ENCODE results near the gene PAQR7. TPM values are rescaled to one million over a fixed set of nuclear protein-coding genes. Genes with fewer than 3 reads are reported as not detected.
A peak's percentile ranks its signal among the peaks of the same experiment; 100 is the strongest.

Gene PAQR7
- total and polyA plus RNA-seq, 2 experiments from 2014 or later: 4.0 to 5.2 TPM

DNA sequence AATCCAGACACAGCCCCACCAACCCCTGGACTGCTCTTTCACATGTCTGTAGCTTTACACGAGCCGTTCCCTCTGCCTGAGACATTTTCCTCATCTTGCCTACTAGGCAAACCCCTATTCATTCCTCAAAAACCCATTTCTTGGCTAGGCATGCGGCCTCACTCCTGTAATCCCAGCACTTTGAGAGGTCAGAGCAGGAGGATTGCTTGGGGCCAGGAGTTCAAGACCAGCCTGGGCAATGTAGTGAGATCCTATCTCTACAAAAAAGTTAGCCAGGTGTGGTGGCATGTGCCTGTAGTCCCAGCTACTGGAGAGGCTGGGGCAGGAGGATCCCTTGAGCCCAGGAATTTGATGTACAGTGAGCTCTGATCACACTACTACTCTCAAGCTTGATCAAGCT, 11.1 kb downstream of the PAQR7 start (continued):
- TF ChIP-seq, protein P1, sequence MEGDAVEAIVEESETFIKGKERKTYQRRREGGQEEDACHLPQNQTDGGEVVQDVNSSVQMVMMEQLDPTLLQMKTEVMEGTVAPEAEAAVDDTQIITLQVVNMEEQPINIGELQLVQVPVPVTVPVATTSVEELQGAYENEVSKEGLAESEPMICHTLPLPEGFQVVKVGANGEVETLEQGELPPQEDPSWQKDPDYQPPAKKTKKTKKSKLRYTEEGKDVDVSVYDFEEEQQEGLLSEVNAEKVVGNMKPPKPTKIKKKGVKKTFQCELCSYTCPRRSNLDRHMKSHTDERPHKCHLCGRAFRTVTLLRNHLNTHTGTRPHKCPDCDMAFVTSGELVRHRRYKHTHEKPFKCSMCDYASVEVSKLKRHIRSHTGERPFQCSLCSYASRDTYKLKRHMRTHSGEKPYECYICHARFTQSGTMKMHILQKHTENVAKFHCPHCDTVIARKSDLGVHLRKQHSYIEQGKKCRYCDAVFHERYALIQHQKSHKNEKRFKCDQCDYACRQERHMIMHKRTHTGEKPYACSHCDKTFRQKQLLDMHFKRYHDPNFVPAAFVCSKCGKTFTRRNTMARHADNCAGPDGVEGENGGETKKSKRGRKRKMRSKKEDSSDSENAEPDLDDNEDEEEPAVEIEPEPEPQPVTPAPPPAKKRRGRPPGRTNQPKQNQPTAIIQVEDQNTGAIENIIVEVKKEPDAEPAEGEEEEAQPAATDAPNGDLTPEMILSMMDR (conservative IDR thresholded peaks at IDR 0.05; ENCODE audit: low read depth in 2 of 2): no peak

DNA sequence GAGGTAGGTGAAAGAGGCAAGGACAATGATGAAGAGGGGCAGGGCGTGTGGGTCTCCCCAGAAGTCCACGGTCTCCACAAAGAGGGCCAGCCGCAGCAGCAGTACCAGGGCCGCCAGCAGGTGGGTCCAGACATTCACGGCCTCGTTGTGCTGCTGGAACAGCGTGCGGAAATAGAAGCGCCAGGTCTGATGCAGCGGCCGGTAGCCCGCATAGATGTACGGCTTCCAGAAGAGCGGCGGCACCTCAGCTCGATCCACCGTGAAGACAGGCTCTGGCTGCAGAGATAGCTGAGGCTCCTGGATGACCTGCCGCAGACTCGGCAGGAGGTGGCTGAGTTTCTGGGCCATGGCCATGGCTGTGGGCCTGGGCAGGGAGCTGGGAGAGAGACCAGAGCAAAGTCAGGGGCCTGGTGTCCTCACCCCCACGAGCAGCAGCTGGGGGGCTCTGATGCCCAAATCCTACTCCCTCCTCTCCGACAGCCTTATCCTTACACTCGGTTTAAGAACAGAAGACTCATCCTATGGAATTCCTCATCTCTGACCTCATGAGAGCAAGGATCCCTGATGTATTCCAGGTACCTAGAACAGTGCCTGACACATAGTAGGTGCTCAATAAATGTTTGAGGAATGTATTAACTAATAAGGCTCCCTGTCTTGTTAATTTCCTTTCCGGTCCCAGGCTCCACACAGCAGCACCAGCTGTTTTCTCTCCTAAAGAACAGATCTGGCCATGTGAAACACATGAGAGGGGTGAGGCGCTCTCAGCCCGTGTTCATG, 11.8 kb downstream of the PAQR7 start:
- H3K27ac ChIP-seq (ENCODE audit: low read depth): no peak overlapping the region
- ATAC-seq: no peak
- Mint-ChIP-seq H3K4me1 (peaks cover 20% of the 10 kb centered on the region), H3K36me3 (ENCODE audit: low read depth) (peaks cover 2% of the 10 kb centered on the region; the same call in 1 of the 3 replicates), H3K9me3 (peaks cover 3% of the 10 kb centered on the region; the same call in 2 of the 3 replicates), H3K27ac (no peak overlapping the region), H3K4me3 (no peak overlapping the region; the same call in 2 of the 3 replicates), H3K27me3 (ENCODE audit: insufficient read depth, low read depth, poor library complexity) (peaks cover 9% of the 10 kb centered on the region)
- H3F3A ChIP-seq (replicated peaks; ENCODE audit: low read depth): 0 out of 2 replicates have a peak, but pooled peaks cover 3% of the 10 kb centered on the region
- H3K36me3 ChIP-seq (ENCODE audit: insufficient read depth): no peaks in the 10 kb centered on the region
- H2AFZ ChIP-seq: no peak overlapping the region
- H4K20me1 ChIP-seq (replicated peaks; ENCODE audit: insufficient read depth): no peaks in the 10 kb centered on the region
- no peak overlapping the region for H3K4me2 ChIP-seq
- peaks cover 5% of the 10 kb centered on the region for H3K79me2 ChIP-seq (replicated peaks; ENCODE audit: insufficient read depth)
- peaks cover 20% of the 10 kb centered on the region for H3K4me1 ChIP-seq (ENCODE audit: insufficient read depth)
- H3K27me3 ChIP-seq (ENCODE audit: insufficient read depth): no peaks in the 10 kb centered on the region
- H3K4me3 ChIP-seq: no peak overlapping the region
- DNase-seq (ENCODE audit: low spot score): peak; percentile 36
- no peaks in the 10 kb centered on the region for H3K9me2 ChIP-seq (ENCODE audit: insufficient read depth)
- TF ChIP-seq, protein P2, sequence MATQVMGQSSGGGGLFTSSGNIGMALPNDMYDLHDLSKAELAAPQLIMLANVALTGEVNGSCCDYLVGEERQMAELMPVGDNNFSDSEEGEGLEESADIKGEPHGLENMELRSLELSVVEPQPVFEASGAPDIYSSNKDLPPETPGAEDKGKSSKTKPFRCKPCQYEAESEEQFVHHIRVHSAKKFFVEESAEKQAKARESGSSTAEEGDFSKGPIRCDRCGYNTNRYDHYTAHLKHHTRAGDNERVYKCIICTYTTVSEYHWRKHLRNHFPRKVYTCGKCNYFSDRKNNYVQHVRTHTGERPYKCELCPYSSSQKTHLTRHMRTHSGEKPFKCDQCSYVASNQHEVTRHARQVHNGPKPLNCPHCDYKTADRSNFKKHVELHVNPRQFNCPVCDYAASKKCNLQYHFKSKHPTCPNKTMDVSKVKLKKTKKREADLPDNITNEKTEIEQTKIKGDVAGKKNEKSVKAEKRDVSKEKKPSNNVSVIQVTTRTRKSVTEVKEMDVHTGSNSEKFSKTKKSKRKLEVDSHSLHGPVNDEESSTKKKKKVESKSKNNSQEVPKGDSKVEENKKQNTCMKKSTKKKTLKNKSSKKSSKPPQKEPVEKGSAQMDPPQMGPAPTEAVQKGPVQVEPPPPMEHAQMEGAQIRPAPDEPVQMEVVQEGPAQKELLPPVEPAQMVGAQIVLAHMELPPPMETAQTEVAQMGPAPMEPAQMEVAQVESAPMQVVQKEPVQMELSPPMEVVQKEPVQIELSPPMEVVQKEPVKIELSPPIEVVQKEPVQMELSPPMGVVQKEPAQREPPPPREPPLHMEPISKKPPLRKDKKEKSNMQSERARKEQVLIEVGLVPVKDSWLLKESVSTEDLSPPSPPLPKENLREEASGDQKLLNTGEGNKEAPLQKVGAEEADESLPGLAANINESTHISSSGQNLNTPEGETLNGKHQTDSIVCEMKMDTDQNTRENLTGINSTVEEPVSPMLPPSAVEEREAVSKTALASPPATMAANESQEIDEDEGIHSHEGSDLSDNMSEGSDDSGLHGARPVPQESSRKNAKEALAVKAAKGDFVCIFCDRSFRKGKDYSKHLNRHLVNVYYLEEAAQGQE (IDR thresholded peaks at IDR 0.05; ENCODE audit: unreplicated experiment): no peak
- no peak for TF ChIP-seq ZNF114 (CRISPR knock-in tag; IDR thresholded peaks at IDR 0.05)
- TF ChIP-seq POLR2AphosphoS5 (IDR thresholded peaks at IDR 0.05; ENCODE audit: low read depth): no peak
- no peak for TF ChIP-seq STAT1 (IDR thresholded peaks at IDR 0.05; ENCODE audit: unreplicated experiment)
- TF ChIP-seq, protein P1 (conservative IDR thresholded peaks at IDR 0.05; ENCODE audit: low read depth in 2 of 2): no peak; a peak in 1 of 4 replicates
- TF ChIP-seq, protein P3, sequence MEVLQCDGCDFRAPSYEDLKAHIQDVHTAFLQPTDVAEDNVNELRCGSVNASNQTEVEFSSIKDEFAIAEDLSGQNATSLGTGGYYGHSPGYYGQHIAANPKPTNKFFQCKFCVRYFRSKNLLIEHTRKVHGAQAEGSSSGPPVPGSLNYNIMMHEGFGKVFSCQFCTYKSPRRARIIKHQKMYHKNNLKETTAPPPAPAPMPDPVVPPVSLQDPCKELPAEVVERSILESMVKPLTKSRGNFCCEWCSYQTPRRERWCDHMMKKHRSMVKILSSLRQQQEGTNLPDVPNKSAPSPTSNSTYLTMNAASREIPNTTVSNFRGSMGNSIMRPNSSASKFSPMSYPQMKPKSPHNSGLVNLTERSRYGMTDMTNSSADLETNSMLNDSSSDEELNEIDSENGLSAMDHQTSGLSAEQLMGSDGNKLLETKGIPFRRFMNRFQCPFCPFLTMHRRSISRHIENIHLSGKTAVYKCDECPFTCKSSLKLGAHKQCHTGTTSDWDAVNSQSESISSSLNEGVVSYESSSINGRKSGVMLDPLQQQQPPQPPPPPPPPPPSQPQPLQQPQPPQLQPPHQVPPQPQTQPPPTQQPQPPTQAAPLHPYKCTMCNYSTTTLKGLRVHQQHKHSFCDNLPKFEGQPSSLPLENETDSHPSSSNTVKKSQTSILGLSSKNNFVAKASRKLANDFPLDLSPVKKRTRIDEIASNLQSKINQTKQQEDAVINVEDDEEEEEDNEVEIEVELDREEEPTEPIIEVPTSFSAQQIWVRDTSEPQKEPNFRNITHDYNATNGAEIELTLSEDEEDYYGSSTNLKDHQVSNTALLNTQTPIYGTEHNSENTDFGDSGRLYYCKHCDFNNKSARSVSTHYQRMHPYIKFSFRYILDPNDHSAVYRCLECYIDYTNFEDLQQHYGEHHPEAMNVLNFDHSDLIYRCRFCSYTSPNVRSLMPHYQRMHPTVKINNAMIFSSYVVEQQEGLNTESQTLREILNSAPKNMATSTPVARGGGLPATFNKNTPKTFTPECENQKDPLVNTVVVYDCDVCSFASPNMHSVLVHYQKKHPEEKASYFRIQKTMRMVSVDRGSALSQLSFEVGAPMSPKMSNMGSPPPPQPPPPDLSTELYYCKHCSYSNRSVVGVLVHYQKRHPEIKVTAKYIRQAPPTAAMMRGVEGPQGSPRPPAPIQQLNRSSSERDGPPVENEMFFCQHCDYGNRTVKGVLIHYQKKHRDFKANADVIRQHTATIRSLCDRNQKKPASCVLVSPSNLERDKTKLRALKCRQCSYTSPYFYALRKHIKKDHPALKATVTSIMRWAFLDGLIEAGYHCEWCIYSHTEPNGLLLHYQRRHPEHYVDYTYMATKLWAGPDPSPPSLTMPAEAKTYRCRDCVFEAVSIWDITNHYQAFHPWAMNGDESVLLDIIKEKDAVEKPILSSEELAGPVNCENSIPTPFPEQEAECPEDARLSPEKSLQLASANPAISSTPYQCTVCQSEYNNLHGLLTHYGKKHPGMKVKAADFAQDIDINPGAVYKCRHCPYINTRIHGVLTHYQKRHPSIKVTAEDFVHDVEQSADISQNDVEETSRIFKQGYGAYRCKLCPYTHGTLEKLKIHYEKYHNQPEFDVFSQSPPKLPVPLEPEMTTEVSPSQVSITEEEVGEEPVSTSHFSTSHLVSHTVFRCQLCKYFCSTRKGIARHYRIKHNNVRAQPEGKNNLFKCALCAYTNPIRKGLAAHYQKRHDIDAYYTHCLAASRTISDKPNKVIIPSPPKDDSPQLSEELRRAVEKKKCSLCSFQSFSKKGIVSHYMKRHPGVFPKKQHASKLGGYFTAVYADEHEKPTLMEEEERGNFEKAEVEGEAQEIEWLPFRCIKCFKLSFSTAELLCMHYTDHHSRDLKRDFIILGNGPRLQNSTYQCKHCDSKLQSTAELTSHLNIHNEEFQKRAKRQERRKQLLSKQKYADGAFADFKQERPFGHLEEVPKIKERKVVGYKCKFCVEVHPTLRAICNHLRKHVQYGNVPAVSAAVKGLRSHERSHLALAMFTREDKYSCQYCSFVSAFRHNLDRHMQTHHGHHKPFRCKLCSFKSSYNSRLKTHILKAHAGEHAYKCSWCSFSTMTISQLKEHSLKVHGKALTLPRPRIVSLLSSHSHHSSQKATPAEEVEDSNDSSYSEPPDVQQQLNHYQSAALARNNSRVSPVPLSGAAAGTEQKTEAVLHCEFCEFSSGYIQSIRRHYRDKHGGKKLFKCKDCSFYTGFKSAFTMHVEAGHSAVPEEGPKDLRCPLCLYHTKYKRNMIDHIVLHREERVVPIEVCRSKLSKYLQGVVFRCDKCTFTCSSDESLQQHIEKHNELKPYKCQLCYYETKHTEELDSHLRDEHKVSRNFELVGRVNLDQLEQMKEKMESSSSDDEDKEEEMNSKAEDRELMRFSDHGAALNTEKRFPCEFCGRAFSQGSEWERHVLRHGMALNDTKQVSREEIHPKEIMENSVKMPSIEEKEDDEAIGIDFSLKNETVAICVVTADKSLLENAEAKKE (CRISPR knock-in tag; IDR thresholded peaks at IDR 0.05): no peak
- TF ChIP-seq ZNF331 (CRISPR knock-in tag; IDR thresholded peaks at IDR 0.05; ENCODE audit: low read depth): no peak
- no peak for TF ChIP-seq JUNB (IDR thresholded peaks at IDR 0.05; ENCODE audit: unreplicated experiment)
- TF ChIP-seq EZH2 (IDR thresholded peaks at IDR 0.05; ENCODE audit: low read depth, unreplicated experiment): no peak

Measured in GM23338 (cell line).